Suprapubic skin (tissue), 4 donors: ENCODE measurements around the gene VCAN. TPM values are rescaled to one million over a fixed set of nuclear protein-coding genes. Genes with fewer than 3 reads are reported as not detected.

Experiments used
- DNase-seq, 2 donors: peaks; one replicate each; pipeline ENCODE4 v3.0.0-alpha.2; 2019; ENCODE audit warnings: low spot score in 2 of 2
- H3K27ac ChIP-seq: fragments of 200-600 bp; sonication (generic); one replicate; pipeline ENCODE4 v1.5.1; 2019
- H3K27me3 ChIP-seq: fragments of 200-600 bp; sonication (generic); one replicate; pipeline ENCODE4 v1.5.1; 2019
- H3K36me3 ChIP-seq: fragments of 200-600 bp; sonication (generic); one replicate; pipeline ENCODE4 v1.5.1; 2019
- H3K4me1 ChIP-seq: fragments of 200-600 bp; sonication (generic); one replicate; pipeline ENCODE4 v1.5.1; 2019
- H3K4me3 ChIP-seq: fragments of 200-600 bp; sonication (generic); one replicate; pipeline ENCODE4 v1.5.1; 2019; ENCODE audit warnings: mild to moderate bottlenecking
- H3K9me3 ChIP-seq: fragments of 200-600 bp; sonication (generic); one replicate; pipeline ENCODE4 v1.5.1; 2019
- CTCF ChIP-seq, 2 donors: fragments of 200-600 bp in 1 of 2; fragments of 450-650 bp in 1 of 2; sonication (generic) in 1 of 2; IDR thresholded peaks; one replicate each; pipeline ENCODE4 v1.5.1; 2016 to 2019; ENCODE audit warnings: antibody characterized with exemption in 2 of 2, mild to moderate bottlenecking in 1 of 2, moderate library complexity in 1 of 2
- EP300 ChIP-seq: sonication (generic); formaldehyde crosslinking; IDR thresholded peaks from one replicate; pipeline ENCODE4 v1.6.1; 2017; ENCODE audit warnings: antibody characterized with exemption
- POLR2A ChIP-seq, 2 donors: fragments of 450-650 bp; IDR thresholded peaks; one replicate each; pipeline ENCODE4 v1.6.1; 2017; ENCODE audit warnings: antibody characterized with exemption in 2 of 2, mild to moderate bottlenecking in 2 of 2, moderate library complexity in 2 of 2
- POLR2AphosphoS5 ChIP-seq, 3 donors: sonication (generic); formaldehyde crosslinking; IDR thresholded peaks; one replicate each; pipeline ENCODE4 v1.6.1; 2017; ENCODE audit warnings: antibody characterized with exemption in 3 of 3
- WGBS: methylation state at CpG from one replicate; pipeline ENCODE4 v1.1.5; 2018; 5-methylcytosine and 5-hydroxymethylcytosine counted together
- total RNA-seq, 4 donors: library from RNA; depleted of rRNA; stranded (reverse); fragments of >200 nt; gene quantifications; one replicate each; pipeline ENCODE4 v1.1.0, GENCODE V29; 2016

VCAN gene
- total RNA-seq, 4 donors from 2014 or later = 22.8 to 30.3 (median 24.0) TPM

- no peak for TF ChIP-seq POLR2AphosphoS5 (IDR thresholded peaks at IDR 0.05)
- no peak for TF ChIP-seq EP300
- TF ChIP-seq CTCF (IDR thresholded peaks at IDR 0.05) = no peak
- TF ChIP-seq POLR2A (IDR thresholded peaks at IDR 0.05) = no peak
- 74% methylated on average over 2 of the region's 2 CpGs for WGBS
- Histone ChIP-seq H3K9me3 (no peaks in the 10 kb centered on the region), H3K4me3 (no peak overlapping the region), H3K27me3 (no peaks in the 10 kb centered on the region), H3K4me1 (no peaks in the 10 kb centered on the region), H3K27ac (no peak overlapping the region), H3K36me3 (no peaks in the 10 kb centered on the region)
- no peak for DNase-seq
These were observed 22.6 kb downstream of the VCAN start for GRCh38 chr5:83494087-83494620.

DNA sequence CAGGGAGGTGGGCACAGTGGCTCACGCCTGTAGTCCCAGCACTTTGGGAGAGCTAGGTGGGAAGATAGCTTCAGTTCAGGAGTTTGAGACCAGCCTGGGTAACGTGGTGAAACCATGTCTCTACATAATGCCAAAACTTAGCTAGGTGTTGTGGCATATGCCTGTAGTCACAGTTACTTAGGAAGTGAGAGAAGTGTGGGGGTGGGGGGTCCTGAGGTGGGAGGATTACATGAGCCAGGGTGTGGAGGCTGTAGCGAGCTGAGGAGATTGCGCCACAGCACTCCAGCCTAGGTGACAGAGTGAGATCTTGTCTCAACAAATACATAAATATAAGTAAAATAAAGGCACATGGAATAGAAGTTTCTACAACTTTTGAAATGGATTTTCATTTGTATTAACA, 23.1 kb downstream of the VCAN start:
- no peak overlapping the region for H3K27ac ChIP-seq
- no peak overlapping the region for H3K4me3 ChIP-seq
- TF ChIP-seq POLR2A (IDR thresholded peaks at IDR 0.05) = no peak
- no peak for TF ChIP-seq POLR2AphosphoS5 (IDR thresholded peaks at IDR 0.05)
- no peak for TF ChIP-seq EP300
- TF ChIP-seq CTCF (IDR thresholded peaks at IDR 0.05) = no peak
- no peaks in the 10 kb centered on the region for H3K9me3 ChIP-seq
- no peak for DNase-seq
- WGBS = 87% methylated on average over 4 of the region's 4 CpGs
- H3K4me1 ChIP-seq = no peaks in the 10 kb centered on the region
- H3K36me3 ChIP-seq = no peaks in the 10 kb centered on the region
- no peaks in the 10 kb centered on the region for H3K27me3 ChIP-seq

DNA sequence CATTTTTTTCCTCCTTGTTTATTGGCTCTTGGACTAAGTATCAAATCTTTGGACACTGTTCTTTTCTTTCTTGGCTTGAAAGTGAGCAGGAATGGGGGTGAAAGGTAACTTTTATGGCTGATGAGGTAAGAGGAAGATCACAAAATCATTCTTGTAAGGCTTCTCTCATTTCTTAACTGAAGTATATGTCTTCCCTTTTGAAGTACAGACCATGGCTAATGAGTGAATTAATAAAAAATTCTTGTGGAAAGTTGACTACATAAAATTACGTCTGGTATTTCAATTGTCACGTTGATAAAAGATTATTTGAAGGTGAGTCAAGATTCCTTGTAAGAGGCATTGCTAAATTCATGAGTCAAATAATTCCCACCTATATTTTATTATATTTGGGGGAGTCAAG, 25.1 kb downstream of the VCAN start:
- no peaks in the 10 kb centered on the region for H3K27me3 ChIP-seq
- H3K27ac ChIP-seq = no peak overlapping the region
- TF ChIP-seq CTCF (IDR thresholded peaks at IDR 0.05) (no peak), EP300 (no peak), POLR2AphosphoS5 (IDR thresholded peaks at IDR 0.05) (no peak), POLR2A (IDR thresholded peaks at IDR 0.05) (no peak)
- no peaks in the 10 kb centered on the region for H3K4me1 ChIP-seq
- no peaks in the 10 kb centered on the region for H3K36me3 ChIP-seq
- no peak overlapping the region for H3K4me3 ChIP-seq
- peaks cover 3% of the 10 kb centered on the region for H3K9me3 ChIP-seq
- WGBS = 88% methylated on average over 2 of the region's 2 CpGs
- DNase-seq = no peak

GRCh38 chr5:83498585-83498984, 27.0 kb downstream of the VCAN start:
- TF ChIP-seq EP300 (no peak), POLR2A (IDR thresholded peaks at IDR 0.05) (no peak), POLR2AphosphoS5 (IDR thresholded peaks at IDR 0.05) (no peak), CTCF (IDR thresholded peaks at IDR 0.05) (no peak)
- H3K4me1 ChIP-seq = no peaks in the 10 kb centered on the region
- WGBS = 72% methylated on average over 2 of the region's 2 CpGs
- DNase-seq = no peak
- no peaks in the 10 kb centered on the region for H3K27me3 ChIP-seq
- no peak overlapping the region for H3K4me3 ChIP-seq
- peaks cover 3% of the 10 kb centered on the region for H3K9me3 ChIP-seq
- no peaks in the 10 kb centered on the region for H3K36me3 ChIP-seq
- no peak overlapping the region for H3K27ac ChIP-seq

DNA sequence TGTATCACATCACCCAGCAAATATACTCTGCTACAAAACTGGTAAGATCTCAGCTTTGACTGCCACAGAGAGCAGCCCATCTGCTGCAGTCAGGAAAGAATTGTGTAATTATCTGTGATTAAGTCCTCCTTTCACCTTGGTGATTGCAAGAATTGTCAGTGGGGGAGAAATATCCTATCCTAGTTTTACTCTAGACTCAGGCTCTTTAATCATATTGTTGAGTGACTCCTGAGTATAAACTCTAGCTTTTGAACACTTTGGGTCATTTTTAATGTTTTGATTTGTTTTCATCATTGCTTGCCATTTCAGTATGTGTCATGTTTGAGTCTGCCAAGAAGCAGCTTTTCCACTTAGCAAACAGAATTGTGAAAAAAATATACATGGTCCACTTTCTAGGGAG, 32.1 kb downstream of the VCAN start:
- no peaks in the 10 kb centered on the region for H3K36me3 ChIP-seq
- no peak overlapping the region for H3K27ac ChIP-seq
- H3K4me1 ChIP-seq = no peaks in the 10 kb centered on the region
- TF ChIP-seq EP300 = no peak
- no peak for TF ChIP-seq POLR2A (IDR thresholded peaks at IDR 0.05)
- no peaks in the 10 kb centered on the region for H3K27me3 ChIP-seq
- peaks cover 3% of the 10 kb centered on the region for H3K9me3 ChIP-seq
- DNase-seq = no peak
- H3K4me3 ChIP-seq = no peak overlapping the region

DNA sequence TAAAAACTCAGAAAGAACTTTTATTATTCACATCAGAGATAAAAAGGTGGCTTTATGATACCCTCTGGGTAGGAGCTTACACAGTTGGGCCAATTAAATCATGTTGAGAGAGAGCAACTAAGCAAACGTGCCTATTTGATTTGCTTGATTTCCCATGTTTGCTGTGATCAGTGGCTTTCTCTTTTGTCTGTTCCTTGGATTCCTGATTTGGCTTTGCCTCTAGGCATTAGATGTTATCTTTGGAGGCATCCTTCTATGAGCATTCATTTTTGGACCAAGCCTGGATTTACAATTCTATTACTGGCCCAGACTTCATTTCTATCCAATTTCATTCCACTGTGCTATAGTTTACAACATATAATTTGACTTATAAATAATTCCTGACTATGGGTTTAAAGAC, 35.9 kb downstream of the VCAN start:
- Histone ChIP-seq H3K36me3 (no peaks in the 10 kb centered on the region), H3K4me3 (no peak overlapping the region), H3K27ac (no peak overlapping the region), H3K9me3 (no peaks in the 10 kb centered on the region), H3K4me1 (peaks cover 6% of the 10 kb centered on the region), H3K27me3 (no peaks in the 10 kb centered on the region)
- 28% methylated on average over 1 of the region's 1 CpG for WGBS
- TF ChIP-seq POLR2AphosphoS5 (IDR thresholded peaks at IDR 0.05) = no peak
- TF ChIP-seq CTCF (IDR thresholded peaks at IDR 0.05) = no peak
- no peak for TF ChIP-seq POLR2A (IDR thresholded peaks at IDR 0.05)
- no peak for TF ChIP-seq EP300
- no peak for DNase-seq
